Left cardiac atrium (tissue), 4 donors: ENCODE data around the gene FAM180A. TPM values are rescaled to one million over a fixed set of nuclear protein-coding genes. Genes with fewer than 3 reads are reported as not detected.
A peak's percentile ranks its signal among the peaks of the same experiment; 100 is the strongest.
"Not testable (repeated sequence)": the region's sequence is repeated elsewhere in the genome, so short reads cannot be mapped to it uniquely, and the experiment has no call there.

ENCODE experiments used
- ATAC-seq, 2 donors: fragments of 200-7000 bp; cut with Tn5 transposase; one replicate each; pipeline ENCODE4 v1.9.1; 2020; ENCODE audit warnings: mild to moderate bottlenecking in 2 of 2, moderate library complexity in 2 of 2
- DNase-seq: peaks from one replicate; pipeline ENCODE4 v3.0.0-alpha.2; 2020
- intact Hi-C, 2 donors: fragments of 100-400 bp; cut with DNase I; formaldehyde crosslinking; loops; one replicate each; pipeline versions ENCODE4 v1.14.1 to v1.15.1; 2022 to 2023
- total RNA-seq, 2 donors: library from RNA; stranded (reverse); fragmentation: NEBNext Ultra II Directional; extraction: Animal tissue kit (Norgen Biotek cat#: 25700); gene quantifications; one replicate each; pipeline ENCODE4 v1.2.1, GENCODE V29; 2021
- donor health status: DM: no; HTN: yes; CAD: no.
- donor health status: DM: no; HTN: yes; CAD: no; lungs with severe emphysema.
- donor health status: DM: yes; HTN: yes; CAD: no.
- donor health status: Dilated cardiomyopathy.

FAM180A gene
- total RNA-seq, 2 donors from 2014 or later: 2.0 to 3.6 TPM

DNA sequence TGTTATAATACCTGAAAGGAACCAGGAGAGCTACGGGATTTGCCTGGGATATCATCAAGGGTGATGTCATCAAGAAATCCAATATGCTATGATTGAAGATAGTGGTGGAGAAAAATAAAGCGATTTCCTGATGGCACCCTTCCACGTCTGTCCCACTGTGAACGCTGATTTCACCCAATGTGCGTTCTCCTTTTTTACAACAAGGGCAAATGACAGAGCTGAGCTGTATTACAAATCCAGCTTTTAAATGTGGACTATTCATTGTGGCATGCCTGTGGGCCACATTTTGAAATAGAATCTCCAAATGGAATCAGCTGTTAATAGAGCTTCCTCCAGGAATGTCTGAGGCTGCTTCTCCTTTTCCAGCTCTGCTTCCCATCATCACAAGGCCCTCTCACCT lies 43.9 kb downstream of the FAM180A start:
- ATAC-seq: no peak
- intact Hi-C loops: no loop called here

GRCh38 chr7:135704074-135704473 lies 44.5 kb downstream of the FAM180A start:
- ATAC-seq (peak in 1 of 2 donors; percentile 18), DNase-seq (no peak)
- intact Hi-C loops: no loop called here

More for the DNA sequence above, 43.9 kb downstream of the FAM180A start:
- no peak for DNase-seq

DNA sequence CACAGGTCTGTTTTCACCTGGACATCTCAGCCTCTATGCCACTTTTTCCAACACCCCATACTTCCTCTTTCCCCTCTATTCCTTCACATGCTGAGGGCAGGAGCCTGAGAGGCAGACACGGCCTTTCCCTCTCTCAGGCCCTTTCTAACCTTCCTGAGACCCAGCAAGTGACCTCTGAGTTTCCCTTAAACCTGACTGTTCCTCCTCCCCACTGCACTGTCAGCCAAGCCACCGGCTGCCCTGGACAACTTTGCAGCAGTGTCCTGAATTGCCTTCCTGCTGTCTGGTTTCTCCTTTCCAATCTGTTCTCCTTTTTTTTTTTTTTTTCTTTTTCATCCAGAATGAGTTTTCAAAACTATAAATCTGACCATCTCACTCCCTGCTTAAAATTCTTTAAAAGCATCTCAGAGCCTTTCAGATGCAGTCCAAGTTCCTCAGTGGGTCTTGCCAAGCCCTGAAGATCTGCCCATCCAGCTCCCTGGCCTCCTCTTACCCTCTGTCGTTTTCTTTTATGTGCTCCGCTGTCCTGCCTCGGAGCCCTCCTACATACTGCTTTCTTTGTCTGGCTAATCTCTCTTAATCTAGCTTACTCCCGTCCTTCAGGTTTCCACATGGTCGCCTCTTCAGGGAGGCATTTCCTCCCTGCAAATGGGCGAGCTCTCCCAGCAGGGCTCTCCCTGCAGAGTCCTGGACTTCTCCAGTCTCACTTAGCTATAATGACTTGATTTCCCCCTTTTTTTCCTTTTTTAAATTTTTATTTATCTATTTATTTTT lies 51.1 kb downstream of the FAM180A start:
- intact Hi-C loops: no loop called here
- no peak for DNase-seq
- ATAC-seq: no peak

DNA sequence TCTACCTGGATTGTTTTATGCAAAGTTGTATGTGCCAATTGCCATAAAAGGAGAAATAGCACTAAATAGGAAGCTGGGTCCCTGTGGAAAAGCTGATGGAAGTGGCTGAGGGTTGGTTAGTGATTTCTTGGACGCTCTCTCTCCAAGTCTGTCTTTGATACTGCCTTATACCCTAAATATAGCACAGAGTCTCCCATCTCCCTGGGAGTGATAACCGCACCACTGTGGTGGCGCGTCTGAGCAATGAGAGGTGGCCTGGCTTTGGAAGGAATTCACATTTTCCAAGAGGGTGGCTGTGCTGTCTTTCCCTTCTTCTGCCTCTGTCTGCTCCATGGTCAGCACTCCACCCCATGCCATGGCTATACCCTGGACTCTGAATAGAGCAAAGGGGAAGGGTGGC lies 55.1 kb downstream of the FAM180A start:
- ATAC-seq: peak; percentile 48 to 84

DNA sequence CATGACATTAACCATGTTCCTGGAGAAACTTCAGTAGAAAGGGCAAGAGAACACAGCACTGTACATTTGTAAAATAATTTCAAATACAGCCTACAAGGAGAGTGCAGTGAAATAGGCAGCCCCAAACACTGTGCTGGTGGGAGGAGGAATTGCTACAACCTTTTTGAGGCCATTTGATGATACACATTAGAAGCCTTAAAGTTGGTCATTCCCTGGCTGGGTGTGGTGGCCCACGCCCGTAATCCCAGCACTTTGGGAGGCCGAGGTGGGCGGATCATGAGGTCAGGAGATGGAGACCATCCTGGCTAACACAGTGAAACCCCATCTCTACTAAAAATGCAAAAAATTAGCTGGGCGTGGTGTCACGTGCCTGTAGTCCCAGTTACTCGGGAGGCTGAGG lies 56.0 kb downstream of the FAM180A start:
- intact Hi-C loops, DNase-seq, ATAC-seq: not testable (repeated sequence)

More for the DNA sequence above, 55.1 kb downstream of the FAM180A start:
- intact Hi-C loops: no loop called here
- no peak for DNase-seq

DNA sequence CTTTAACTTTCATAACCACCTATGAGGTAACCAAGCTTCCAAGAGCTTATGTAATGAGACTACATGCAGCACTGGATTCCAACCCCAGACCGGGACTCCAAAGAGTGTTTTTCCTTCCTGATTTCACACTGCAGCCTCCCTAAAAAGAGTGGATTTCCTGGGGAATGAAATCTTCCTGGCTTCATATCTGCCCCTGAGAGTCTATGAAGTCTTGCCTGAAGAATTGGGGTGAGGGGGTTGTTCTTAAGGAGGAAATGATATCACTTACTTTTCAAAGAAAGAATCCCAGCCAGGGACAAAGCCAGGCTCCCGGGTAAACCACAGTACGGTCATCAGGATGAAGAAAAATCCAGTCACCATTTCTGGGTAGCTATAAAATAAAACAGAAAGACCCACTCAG lies 56.6 kb downstream of the FAM180A start:
- ATAC-seq: no peak

GRCh38 chr7:135690566-135690965 lies 58.0 kb downstream of the FAM180A start:
- ATAC-seq: no peak
- no peak for DNase-seq
- intact Hi-C loops: no loop called here

More for the DNA sequence above, 56.6 kb downstream of the FAM180A start:
- DNase-seq: no peak
- intact Hi-C loops: no loop called here

- DNase-seq (no peak), ATAC-seq (no peak)
- intact Hi-C loops: no loop called here
Measured at GRCh38 chr7:135687466-135687865, 61.1 kb downstream of the FAM180A start.

DNA sequence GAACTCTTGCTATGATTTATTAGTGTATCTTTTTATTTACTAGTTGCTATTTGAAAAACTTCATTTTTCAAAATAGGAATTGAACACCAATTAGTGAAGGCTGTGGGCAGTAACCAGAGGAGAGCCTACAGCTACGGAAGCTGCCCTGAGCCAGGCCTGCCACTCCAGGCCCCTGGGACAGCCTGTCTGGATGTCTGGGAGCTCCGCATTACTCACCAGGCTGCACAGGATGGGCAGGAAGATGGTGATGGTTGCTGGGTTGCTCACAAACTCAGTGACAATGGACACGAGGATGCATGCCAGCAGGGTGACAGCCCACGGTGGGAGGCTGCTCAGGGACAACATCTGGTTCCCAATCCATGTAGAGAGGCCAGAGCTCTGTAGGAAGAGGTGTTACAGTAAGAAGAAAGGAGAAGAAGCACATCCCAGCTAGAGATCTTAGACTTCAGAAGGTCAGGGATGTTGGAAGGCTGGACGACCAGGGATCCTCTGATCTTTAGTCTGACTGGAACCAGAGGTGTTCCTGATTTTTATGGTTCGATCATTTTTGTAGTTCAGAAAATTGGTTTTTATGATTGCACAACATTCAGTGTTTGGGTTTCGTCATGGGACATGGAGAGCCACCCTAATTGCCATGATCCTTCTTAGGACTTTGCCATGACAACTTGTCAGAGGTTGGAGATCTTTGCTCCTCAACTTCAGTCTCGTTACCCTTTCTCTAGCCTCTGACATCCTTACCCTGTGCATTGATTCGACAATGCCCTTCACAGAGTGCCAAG lies 63.1 kb downstream of the FAM180A start:
- ATAC-seq: no peak
- no peak for DNase-seq
- intact Hi-C loops: no loop called here

- intact Hi-C loops: no loop called here
- DNase-seq (no peak), ATAC-seq (no peak)
Measured at GRCh38 chr7:135684699-135685098, 63.9 kb downstream of the FAM180A start.

GRCh38 chr7:135684136-135684535 lies 64.5 kb downstream of the FAM180A start:
- intact Hi-C loops: no loop called here
- no peak for ATAC-seq
- no peak for DNase-seq

DNA sequence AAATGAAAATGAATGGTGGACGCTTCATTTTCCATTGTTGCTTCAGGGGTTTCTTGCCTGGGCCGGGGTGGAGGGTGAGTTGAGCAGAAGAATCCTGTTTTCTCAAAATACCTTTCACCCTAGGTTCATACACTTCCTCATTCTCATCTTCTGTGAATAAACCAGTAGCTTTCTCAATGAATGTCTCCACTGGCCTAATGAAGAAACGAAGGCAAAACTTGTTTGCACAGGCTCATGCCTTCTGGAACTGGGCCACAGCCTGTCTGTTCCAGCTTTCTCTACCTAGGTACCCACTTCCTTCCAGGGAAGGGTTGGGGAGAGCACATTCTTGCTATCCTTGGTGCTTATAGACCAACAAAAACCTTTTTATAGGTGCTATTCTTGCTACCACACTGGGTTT lies 65.0 kb downstream of the FAM180A start:
- DNase-seq: no peak
- no peak for ATAC-seq
- intact Hi-C loops: no loop called here

- intact Hi-C loops: no loop called here
- DNase-seq: no peak
- no peak for ATAC-seq
Measured at GRCh38 chr7:135682191-135682590, 66.4 kb downstream of the FAM180A start.

GRCh38 chr7:135681762-135682161 lies 66.9 kb downstream of the FAM180A start:
- DNase-seq: no peak
- ATAC-seq: peak in 1 of 2 donors; percentile 60
- intact Hi-C loops: no loop called here

Other genes starting within 250 kb of the FAM180A start
- 10 to 100 TPM; 25.0 to 28.0 TPM for gene CNOT4, start 238.7 kb downstream of the FAM180A start, total RNA-seq
- gene NUP205, start 190.9 kb downstream of the FAM180A start, total RNA-seq: 10 to 100 TPM; 18.6 to 26.0 TPM
- 10 to 100 TPM; 22.3 to 24.9 TPM for gene STMP1, start 86.3 kb downstream of the FAM180A start, total RNA-seq
- gene SLC13A4, start 20.6 kb downstream of the FAM180A start, total RNA-seq: not detected
- gene MTPN, start 228.5 kb upstream of the FAM180A start, total RNA-seq: 100 to 1,000 TPM in 1 of 2 donors, 10 to 100 TPM in 1; 82.1 to 113 TPM